ENCODE results near the gene ITGB4.

The ITGB4 gene

GRCh38 chr17:75720656-75721462 lies at the start of gene ITGB4:
Gene ITGB4 (plus strand): TSS chr17:75721459. CDS start chr17:75724704, 3,245 bp downstream.
- no peak for DNase-seq

- DNase-seq, result no peak
These were observed 49.2 kb upstream of the ITGB4 start for GRCh38 chr17:75672011-75672410.

DNA sequence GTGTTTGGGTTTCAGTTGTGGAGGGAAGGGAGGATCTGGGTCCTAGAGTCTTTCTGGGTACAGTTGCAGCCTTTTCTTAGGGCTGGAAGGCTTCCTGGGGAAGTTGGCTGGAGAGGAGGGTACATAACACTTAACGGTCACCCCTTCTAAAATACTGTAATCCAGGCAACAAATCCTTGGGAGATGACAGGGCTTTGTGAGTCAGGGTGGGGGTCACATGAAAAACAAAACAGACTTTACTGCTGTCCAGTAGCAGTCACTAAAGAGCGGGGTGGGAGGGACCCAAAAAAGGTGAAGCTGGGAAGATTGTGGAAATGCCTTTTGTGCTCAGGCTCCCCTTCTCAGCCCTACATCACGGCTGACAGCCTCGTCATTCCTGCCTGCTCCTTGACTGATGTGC lies 47.8 kb upstream of the ITGB4 start:
- no peak for DNase-seq

DNA sequence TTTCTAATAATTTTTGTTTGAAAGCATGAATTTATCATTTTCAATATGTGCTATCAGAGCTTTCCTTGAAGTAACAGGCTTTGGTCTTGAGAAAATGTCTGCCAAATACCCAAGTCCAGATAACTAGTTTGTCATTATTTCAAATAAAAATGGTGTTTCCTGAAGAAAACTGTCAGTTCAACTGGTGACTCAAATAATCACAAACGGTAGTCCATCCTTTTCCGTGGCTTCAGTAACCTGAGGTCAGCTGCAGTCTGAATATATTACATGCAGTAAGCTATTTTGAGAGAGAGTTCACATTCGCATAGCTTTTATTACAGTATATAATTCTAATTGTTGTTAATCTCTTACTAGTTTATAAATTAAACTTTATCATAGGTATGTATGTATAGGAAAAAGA lies 44.8 kb upstream of the ITGB4 start:
- DNase-seq, result no peak

DNA sequence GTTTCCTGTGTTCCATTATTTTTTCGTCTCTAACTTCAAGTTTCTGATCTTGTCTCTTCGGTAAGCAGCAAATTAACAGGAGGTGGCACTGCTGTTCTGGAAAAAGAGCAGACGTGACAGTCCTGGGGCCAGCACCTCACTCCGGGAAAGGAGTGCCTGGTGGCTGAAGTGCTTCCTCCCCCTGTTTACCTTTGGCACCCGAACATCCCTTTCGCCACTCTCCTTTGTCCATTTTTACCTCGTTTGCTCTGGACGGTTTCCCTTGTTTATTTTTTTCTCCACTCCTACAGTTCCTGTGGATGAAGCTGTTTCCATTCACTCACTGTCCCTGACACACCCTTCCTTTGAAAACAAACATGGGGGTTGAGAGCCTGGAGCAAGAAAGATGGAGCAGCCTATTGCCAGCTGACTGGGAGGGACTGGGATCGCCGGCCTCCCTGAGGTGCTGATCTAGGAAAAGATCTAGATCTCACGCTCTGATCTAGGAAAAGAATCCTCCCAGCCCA lies 41.5 kb upstream of the ITGB4 start:
- no peak for DNase-seq

DNA sequence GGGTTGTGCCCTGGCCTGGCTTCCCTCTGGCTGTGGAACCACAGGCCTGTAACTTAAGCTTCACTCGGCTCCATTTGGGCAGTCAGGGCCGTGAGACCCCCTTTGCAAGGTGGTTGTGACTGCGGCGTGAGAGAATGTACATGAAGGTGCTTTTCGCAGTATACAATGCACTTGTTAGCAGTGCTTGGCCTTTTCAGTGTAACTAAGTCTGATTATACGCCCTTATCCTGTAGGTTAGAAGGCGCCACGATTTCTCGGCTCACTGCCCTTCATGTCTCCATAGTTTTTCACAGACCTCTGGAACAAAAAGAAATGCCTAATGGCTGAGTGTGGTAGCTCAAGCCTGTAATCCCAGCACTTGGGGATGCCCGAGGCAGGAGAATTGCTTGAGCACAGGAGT lies 40.8 kb upstream of the ITGB4 start:
- DNase-seq, result no peak

DNA sequence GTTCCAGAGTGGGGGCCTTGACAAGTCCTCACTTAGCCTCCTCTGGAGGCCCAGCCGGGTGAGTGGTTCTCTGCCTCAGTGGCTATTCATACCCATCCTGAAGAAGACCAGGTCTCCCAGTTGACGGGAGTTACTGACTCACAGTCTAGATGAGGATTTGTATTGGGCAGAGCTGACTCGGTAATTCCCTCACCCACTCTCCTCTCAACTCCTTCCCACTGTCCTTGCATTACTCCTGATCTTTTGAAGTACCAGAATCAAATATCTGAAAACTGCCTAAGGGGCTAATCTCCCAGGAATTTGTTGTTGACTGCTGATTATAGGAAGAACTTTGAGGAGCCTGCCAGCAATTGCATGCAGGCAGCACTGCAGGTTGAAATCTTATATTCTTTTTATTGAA lies 40.0 kb upstream of the ITGB4 start:
- no peak for DNase-seq

GRCh38 chr17:75683583-75683982 lies 37.7 kb upstream of the ITGB4 start:
- DNase-seq, result no peak

GRCh38 chr17:75684249-75684648 lies 37.0 kb upstream of the ITGB4 start:
- no peak for DNase-seq

GRCh38 chr17:75684924-75685323 lies 36.3 kb upstream of the ITGB4 start:
- DNase-seq, result no peak

DNA sequence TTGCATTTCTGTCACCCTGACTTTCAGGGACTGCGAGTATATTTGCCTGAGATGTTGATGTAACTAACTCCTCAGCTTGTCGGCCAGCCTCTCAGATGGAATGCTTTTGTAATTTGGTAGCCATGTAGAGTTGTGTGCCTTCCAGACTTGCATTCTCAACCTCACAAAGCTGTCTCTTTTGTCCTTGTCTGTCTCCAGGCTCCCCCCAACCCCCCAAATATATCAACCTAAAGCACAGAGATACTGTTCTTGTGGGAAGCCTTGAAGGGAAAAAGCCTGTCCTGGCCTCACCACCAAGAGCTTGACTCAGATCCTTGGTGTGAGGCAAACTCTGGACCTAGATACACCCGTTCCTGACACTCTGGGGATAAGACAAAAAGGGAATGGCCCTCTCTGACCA lies 35.8 kb upstream of the ITGB4 start:
- DNase-seq, result no peak

GRCh38 chr17:75688209-75688825 lies 32.9 kb upstream of the ITGB4 start:
- DNase-seq, result no peak

- DNase-seq, result no peak
These were observed 31.8 kb upstream of the ITGB4 start for GRCh38 chr17:75689441-75689873.

GRCh38 chr17:75691371-75691791 lies 29.9 kb upstream of the ITGB4 start:
- no peak for DNase-seq

GRCh38 chr17:75691801-75692626 lies 29.2 kb upstream of the ITGB4 start:
- no peak for DNase-seq

DNA sequence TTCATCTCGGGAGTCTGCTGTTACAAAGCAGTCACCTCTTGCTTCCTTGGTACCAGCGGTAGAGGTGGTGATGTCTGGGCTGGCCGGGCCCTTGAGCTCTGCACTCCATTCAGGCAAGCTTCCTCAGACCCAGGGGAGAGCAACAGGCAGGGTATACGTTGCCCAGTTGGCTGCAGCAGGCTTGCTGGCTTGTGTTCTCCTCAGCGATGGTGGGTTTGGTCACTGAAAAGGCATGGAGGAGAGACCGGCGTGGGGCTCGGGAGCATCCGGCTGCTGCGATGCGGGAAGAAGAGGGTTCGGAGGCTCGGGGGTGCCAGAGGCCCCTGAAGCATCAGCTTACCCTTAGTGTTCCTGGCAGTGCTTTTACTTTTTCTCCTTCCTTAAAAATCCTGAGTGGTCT lies 28.3 kb upstream of the ITGB4 start:
- no peak for DNase-seq

DNA sequence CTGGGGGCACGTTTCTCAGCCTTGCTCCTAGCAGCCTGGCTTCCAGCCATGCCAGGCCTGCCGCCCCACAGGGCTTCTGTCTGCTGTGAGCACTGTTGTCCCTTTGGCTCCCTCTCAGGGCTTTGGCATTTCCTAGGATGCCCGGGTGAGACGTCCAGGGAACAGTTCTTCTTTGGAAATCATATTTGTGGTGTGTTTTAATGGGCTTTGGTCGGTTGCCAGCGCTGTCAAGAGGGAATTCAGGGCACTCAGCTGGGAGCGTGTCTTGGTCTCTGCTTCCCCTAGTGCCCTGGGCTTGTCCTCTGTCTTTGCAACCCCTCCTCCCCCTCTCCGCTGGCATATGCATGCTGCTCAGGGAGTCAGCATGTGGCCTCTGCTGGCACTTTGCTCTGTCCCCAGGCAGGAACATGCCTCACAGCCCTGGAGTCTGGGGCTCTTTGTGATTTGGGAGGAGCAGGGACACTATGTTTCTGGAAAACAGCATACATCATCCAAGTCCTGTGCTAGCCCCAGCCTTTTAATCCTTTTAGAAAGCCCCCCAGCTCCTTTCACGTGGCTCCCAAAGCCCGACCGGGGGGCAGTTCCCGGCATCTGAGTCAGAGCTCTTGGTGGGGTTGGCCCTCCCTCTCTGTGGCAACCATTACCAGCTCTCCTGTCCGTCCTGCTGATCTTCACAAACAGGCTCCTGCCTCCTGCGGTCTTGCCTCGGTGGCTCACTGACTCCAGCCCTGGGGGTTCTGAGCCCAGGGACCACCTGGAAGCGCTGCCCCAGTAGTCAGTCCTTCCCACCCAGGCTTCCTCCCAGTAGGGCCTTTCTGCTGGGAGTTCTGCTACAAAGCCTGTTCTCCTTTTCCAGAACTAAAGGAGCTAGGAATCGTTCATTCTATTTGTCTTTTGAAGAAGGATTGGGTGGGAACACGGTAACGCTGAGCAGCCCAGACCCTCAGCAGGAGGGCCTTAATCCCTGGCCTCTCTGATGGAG lies 27.5 kb upstream of the ITGB4 start:
- DNase-seq, result no peak

DNA sequence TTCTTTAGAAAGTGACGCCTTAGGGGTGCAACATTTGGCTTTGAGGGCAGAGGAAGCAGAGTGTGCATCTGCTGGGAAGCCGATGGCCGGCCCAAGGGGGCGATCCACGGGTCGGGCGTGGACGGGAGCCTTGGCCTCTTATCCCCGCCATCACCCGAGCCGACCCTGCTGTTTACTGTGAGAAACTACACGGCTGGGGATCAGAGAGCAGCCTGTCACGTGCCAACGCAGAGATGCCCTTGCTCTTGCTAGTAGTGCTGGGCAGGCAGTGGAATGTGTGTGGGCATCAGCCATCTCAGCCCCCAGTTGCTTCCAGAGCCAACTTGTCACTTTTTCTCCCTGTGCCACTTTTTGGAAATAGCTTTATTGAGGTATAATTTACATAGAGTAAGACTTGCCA lies 26.7 kb upstream of the ITGB4 start:
- DNase-seq, result no peak

DNA sequence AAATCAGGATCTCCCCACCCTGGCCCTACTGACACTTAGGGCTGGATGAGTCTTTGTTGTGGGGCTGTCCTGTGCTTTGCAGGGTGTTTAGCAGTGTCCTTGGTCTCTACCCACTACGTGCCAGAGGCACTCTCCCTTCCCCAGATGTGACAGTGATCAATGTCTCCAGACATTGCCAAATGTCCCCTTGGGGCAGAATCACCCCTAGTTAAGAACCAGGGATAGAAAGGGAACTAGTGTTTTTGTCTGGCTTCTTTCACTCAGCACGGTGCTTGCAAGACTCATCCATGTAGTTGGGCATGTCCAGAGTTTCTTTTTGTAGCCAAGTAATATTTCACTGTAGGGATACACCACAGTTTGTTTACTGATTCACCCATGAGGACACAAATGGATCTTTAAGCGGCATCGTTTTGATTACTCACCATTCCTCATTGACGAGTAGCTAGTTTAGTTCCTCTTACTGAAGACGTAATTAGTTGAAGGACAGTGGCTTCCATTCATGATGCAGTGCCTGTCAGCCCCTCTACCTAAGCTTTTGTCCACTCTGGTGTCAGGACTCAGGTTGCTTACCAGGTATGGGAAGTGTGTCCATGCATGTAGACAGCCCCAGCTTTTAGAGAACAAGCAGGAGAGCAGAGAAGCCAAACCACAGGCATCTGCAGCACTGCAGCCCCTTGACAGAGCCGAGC lies 26.0 kb upstream of the ITGB4 start:
- DNase-seq, result no peak

GRCh38 chr17:75695830-75696271 lies 25.4 kb upstream of the ITGB4 start:
- no peak for DNase-seq

DNA sequence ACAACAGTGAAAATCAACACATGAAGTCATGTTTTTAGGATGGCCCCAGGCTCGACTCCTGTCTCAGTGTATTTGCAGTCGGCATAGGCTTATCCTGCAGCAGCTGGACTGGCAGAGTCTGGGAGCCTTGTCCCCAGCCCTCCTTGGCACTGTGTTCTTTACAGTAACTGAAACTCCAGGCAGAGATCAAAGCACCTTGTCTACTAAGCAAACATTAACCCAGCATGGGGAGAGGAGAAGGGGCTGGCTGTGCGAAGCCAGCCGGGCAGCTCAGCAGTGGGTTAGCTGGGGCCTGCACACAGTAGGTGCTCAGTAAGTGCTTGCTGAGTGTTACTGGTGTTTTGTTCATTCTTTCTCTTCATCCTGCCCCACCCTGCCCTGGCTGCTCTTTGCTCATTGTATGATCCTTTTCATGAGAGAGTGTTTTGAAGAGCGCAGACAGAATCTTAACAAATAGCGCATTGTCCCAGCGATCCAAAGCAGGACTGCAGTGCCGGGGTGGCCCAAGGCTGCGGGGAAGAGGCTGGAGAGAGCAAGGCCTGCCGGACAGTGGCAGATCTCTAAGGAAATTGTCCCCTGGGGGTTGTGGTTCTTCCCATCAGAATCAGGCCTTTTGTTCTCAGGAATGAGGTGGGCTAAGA lies 23.5 kb upstream of the ITGB4 start:
- no peak for DNase-seq

Measured in OCI-M1 (cell line).